ENCODE results near the gene TMEM119.
"Not testable (repeated sequence)": the region's sequence is repeated elsewhere in the genome, so short reads cannot be mapped to it uniquely, and the experiment has no call there.

TMEM119 gene

DNA sequence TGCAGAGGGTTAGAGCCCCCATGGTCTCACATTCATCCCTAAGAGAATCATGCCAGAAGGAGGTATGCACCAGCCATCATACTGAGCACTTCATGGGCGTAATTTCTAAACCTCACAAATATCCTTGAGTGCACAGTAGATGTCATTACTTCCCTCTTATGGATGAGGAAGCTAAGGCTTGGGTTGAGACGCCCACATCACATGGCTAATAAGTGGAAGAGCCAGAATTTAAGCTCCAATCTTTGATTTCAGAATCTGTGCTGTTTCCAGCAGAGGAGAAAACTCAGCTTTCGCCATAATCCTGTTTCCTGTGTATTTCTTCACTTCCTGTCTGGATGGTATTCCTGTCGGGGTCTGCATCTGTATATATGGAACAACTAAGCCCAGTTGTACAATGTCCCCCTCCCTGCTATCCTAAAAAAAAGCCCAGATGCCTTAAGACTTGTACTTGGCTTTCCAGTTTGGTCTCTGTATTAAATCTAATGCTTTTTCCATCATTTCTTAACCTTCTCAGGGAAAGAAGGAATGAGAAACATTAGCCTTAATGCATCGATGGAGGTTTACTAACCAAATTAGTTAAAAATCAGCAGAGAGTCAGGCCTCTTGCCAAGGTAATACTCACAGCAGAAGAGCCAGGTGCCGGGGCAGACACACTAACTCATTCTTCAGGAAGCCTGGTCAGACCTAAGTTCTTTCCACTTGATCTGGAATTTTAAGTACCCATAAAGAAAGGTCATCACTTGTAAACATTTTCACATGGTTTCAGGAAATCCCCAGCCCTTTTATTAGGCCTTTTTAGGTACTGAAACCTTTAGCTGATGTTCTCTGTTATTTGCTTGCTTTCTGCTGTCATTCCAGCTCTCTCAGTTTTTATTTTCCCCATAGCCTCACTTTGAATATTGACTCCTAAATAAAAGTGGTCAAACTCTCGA, 30.2 kb downstream of the TMEM119 start:
- DNase-seq (ENCODE audit: low read depth in 2 of 2, low spot score in 1 of 2), result no peak

DNA sequence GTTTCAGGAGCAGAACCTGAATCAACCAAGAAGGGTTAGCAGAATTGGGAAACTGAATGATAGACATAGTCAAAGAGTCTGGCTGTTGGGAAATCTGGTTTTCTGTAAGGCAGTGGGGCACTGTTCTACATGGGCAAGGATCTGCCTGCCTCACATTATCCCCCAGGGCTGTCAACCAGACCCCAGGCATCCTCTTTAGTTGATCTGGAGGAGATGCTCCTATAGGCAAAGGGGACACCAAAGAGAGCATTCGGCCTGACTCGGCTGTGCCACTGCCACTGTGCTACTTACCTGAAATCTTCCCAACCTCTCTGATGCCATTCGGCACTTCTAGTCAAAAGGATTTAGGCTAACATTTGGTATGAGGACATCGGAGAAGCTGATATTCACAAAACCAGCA, 31.4 kb downstream of the TMEM119 start:
- DNase-seq (ENCODE audit: low read depth in 2 of 2, low spot score in 1 of 2), result no peak

DNA sequence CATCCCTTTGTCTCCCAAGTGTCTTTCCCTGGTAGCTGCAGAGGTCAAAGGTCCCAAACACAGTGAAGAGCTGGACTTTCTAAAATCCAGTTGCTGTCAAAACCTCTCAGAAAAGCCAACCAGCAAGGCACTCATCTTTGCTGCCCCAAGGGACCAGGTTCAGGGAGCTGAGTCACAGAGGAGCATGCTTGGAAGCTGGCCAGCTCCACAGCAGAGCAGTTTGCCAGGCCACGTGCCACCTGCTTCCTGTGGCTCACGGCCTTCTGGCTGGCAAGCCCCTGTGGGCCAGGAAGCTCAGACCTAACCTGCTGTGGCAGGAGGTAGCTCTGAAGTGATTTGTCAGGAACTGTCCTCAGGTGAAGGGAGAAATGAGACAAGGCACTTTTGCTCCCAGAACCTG, 31.9 kb downstream of the TMEM119 start:
- peak in 1 of 2 donors; percentile 49 for DNase-seq (ENCODE audit: low read depth in 2 of 2, low spot score in 1 of 2)

DNA sequence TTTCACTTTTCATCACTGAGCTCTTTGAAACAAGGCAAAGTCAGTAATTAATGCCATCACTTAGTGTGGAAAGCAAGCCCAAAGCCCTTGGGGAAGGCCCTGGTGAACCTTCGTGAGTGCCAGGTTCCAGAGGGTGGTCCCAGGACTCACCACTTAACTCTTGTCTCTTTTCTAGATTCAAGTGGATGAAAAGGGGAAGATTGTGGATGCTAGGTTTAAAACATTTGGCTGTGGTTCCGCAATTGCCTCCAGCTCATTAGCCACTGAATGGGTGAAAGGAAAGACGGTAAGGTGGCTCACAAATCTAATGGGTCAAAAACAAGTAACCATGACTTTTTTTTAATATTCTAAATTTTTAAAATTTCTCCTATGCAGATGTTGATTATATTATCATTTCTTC, 32.7 kb downstream of the TMEM119 start:
- no peak for DNase-seq (ENCODE audit: low read depth in 2 of 2, low spot score in 1 of 2)

DNA sequence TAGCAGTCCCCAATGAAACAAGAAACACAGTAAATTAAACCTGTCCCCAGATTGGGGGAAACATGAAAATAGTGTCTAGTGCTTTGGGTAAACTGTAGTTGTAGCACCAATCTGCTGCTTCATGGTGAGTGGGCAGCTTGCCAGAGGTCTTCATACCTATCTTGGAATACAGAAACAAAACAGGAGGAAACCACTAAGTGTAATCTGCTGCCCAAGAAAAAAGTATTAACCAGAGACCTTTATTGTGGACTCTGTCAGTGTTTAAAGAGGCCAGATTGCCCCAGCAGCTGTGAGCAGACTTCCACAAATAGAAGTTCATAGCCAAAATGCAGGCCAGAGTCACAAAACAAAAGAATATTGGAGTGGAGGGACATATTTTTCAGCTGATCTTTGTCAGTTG, 33.2 kb downstream of the TMEM119 start:
- DNase-seq (ENCODE audit: low read depth in 2 of 2, low spot score in 1 of 2), result no peak

DNA sequence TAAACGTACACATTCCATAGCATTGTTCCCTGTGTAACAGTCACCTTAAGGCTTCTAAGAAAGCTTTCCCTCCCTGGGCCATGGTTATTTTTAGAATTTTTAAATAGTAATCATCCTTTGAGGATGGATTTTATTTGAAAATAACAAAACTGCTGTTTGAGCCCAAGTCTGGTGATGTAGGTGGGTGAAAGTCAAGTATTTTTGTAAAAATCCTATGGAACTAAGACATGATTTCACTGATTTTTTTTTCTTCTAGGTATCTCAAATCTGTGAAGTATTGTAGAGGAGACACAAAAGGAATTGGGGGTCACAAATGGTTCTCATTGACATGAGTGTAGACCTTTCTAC, 34.1 kb downstream of the TMEM119 start:
- no peak for DNase-seq (ENCODE audit: low read depth in 2 of 2, low spot score in 1 of 2)

DNA sequence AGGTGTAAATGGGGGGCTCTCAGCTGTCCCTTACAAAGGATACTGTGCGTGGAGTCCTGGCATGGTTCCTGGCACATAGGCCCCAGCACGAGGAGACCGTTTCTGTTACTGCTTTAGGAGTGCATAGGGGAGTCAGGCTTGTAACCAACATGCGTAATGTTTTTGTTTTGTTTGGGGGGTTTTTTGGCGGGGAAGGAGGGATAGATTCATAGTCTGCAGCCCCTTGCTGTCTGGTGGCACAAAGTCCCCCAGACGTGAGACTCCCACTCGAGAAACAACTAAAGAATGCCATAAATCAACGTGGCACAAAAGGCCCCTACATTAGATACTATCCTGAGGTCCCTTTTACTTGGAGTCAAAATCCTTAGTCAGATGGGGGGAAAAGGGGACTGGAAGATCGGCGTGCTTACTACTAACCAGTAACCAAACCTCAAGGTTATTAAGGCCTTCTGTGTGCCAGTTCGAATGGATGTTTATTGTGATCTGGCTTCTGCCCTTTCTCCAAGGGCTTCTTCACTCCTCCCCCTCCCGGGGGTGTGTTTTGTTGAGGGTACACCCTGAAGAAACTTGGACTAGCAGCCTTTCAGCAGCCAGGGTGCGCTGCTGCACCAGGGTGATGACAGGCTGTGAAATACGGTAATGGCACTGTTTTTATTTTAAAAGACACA, 34.6 kb downstream of the TMEM119 start:
- DNase-seq (ENCODE audit: low read depth in 2 of 2, low spot score in 1 of 2), result peak; percentile 46 to 74

DNA sequence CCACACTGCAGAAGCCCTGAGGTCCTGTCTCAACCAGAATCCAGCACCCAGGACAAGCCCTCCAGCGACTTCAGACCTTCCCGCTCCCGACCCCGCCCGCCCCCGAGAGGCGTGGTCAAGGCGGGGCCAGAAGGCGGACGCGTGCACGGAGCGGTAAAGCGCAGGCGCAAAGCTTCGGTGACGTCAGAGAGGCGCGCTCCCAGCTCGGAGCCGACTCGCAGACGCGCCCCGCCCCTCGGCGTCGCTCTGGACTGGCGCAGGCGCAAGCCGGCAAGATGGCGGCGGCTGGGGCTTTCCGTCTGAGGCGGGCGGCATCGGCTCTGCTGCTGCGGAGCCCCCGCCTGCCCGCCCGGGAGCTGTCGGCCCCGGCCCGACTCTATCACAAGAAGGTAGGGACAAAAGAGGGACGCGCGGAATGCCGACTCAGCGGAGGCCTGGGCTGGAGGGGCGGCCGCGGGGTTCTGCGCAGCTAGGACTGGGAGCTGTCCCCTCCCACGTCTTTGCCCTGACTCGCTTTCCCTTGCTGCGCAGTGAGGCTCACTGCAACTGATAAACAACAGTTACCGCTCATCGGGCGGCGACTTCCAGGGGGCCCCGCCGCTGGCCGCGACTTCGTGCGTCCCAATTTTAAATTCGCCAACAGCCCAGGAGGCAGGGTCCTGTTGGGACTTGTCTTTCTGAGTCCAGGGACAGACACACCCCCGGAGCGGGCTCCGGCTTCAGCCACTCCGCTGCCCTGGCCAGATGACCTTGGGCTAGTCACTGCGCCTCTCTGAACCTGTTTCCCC, 35.3 kb downstream of the TMEM119 start, which contains the start of gene ISCU:
Gene ISCU, plus strand, starts transcription at position 249 of the 788 bp plus-strand sequence. Its CDS starts 27 bp downstream, at position 276.
- peak; percentile 98 to 99 for DNase-seq (ENCODE audit: low read depth in 2 of 2, low spot score in 1 of 2)

DNA sequence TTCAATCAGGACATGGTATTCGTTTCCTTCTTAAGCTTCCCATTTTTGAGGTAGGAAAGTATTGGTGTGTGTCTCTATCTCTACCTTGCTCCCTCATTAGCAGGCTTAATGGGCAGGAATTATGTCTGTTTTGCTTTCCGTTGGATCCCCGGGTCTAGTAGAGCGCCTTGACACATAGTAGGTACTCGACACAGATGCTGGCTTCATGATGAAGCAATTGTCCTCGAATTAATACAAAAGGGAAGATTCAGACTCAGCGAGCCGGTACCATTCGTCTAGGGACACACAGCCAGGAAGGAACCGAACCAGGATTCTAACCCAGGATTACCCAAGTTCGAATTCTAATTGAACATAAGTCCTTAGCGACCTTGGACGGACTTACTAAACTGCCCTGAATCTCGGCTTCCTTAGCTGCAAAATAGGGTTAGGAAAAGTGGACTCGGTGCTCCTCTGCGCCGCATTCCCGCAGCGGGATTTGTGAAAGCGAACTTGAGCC, 36.0 kb downstream of the TMEM119 start:
- no peak for DNase-seq (ENCODE audit: low read depth in 2 of 2, low spot score in 1 of 2)

DNA sequence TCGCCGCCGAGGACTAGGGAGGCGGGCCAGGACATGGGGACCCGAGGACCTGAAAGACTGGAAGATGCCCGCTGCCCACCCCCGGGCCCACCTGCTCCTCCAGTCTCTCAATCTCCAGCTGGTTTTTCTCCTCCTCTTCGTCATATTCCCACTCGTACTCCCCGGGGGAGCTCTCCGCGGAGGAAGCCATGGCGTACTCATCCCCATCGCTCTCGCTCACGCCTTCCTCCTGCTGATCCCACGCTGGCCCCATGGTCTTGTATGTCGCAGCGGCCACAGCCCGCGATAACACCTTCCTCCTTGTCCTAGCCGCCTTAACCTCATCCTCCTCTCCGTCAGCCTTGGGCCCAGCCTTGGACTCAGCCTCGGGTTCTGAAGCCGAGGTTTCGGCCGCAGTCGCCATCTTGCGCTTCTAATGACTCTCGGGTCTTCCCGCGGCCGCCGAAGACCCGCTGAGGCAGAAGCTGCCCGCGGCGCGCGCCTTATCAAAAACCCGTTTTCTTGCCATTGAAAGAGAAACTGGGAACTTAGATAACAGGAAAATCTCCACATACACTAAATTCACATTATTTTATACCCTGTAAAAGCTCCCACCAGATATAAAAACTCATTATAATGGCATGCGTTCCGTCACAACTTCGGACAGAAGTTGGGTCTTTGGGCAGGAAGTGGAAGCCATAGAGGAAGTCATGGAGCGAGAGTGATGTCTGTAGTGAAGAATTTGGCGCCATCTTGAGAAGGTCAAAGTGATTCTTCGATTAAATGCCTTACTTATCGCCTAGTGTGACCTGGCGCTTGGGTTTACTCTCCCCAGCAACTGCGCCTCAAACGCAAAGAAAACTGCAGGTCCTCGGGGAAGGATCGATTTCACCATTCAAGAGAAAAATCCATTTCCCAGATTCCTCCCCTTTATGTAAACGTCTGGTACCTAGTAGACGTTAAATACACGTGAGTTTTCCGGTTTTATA, 36.8 kb downstream of the TMEM119 start, which contains the start of gene SART3:
Gene SART3, minus strand, starts transcription at position 422 of the 968 bp plus-strand sequence. Its CDS starts 19 bp downstream, at position 403.
- DNase-seq (ENCODE audit: low read depth in 2 of 2, low spot score in 1 of 2), result peak; percentile 47 to 59

DNA sequence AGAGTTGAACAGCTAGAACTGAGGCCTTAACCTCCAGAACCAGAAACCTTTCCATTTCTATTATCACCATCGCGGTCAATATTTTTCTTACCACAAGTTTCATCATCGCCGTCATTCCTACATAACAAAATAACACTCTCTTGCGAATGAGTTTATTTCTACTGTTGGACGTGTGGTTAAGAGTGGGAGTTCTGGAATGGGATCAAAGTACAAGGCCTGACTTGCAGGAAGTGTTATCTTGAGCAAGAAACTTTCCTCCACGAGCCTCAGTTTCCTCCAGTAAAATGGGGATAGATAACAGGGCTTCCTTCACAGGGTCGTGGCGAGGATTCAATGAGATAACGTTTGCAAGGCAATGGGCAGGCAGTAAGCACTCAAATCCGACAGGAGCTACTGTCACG, 37.6 kb downstream of the TMEM119 start:
- no peak for DNase-seq (ENCODE audit: low read depth in 2 of 2, low spot score in 1 of 2)

DNA sequence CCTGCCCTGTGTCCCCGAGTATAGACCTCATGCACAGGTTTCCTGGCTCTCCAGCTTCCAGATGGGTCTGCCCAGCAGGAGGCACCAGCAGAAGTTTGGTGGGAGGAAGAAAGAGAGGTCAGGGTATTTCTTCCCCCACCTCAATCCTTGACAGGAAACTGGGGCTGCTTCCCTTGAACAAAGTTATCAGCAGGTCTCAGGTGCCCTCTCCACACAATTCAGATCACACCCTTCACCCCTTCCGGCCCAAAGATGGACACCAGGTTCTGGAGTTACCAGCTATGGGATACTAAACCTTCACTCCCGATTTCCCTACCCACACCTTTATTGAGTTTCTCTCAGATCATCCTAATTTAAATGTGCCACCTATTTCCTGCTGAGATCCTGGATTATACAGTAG, 38.1 kb downstream of the TMEM119 start:
- no peak for DNase-seq (ENCODE audit: low read depth in 2 of 2, low spot score in 1 of 2)

DNA sequence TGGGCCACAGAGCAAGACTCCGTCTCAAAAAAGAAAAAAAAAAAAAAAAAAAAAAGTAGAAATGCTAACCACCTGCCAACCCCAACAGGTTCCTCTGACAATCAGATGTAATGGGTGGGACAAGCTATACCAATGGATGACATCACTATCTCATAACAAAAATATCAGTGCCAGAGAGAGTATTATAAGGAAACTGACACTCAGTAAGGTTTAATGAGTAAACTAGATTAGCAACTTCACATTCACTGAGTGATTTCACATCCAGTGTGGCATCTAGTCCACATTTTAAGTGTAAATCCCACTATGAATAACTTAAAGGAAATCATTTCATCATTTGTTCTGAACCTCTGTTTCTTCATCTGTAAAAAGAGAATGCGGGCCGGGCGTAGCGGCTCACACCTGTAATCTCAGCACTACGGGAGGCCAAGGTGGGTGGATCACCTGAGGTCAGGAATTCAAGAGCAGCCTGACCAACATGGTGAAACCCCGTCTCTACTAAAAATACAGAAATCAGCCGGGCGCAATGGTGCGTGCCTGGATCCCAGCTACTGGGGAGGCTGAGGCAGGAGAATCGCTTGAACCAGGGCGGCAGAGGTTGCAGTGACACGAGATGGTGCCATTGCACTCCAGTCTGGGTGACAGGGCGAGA, 38.8 kb downstream of the TMEM119 start:
- no peak for DNase-seq (ENCODE audit: low read depth in 2 of 2, low spot score in 1 of 2)

DNA sequence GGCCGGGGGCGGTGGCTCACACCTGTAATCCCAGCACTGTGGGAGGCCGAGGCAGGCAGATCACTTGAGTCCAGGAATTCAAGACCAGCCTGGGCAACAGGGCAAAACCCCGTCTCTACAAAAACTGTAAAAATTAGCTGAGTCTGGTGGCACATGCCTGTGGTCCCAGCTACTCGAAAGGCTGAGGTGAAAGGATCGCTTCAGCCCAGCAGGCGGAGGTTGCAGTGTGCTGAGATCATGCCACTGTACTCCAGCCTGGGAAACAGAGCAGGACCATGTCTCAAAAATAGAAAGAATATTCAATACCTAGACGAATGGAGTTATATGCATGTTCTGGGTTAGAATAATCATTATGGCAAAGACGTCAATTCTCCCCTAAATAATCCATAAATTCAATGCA, 42.5 kb downstream of the TMEM119 start:
- not testable (repeated sequence) for DNase-seq (ENCODE audit: low read depth in 2 of 2, low spot score in 1 of 2)

DNA sequence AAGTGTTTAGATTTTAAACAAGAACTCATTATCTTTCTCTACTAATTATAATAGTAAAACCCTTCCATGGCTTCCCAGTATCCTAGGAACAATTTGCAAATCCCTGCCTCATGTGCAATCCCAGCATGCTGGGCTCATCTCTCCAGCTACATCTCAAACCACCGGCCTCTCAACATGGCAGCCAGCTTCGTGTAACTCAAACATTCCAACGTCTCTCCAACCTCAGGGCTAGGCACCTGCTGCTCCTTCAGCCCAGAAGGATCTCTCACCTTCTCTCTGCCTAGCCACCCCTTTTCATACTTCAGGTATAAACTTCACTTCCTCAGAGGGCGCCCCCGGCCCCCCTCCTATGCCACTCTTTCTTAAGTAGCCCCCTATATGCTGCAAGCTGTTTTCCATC, 44.1 kb downstream of the TMEM119 start:
- no peak for DNase-seq (ENCODE audit: low read depth in 2 of 2, low spot score in 1 of 2)

DNA sequence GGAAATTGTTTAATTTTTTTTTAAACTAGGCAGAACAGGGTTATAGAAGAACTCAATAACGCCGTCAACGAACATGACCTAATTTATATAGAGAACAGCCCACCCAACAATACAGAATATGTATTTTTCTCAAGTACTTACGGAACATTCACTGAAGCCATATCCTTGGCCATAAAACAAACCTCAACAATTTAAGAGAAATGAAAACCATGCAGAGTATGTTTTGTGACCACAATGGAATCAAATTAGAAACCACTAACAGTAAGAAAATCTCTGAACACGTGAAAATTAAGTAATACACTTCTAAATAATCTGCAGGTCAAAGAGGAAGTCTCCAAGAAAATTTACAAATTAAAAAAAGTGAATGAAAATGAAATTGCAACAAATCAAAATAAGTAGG, 46.3 kb downstream of the TMEM119 start:
- no peak for DNase-seq (ENCODE audit: low read depth in 2 of 2, low spot score in 1 of 2)

DNA sequence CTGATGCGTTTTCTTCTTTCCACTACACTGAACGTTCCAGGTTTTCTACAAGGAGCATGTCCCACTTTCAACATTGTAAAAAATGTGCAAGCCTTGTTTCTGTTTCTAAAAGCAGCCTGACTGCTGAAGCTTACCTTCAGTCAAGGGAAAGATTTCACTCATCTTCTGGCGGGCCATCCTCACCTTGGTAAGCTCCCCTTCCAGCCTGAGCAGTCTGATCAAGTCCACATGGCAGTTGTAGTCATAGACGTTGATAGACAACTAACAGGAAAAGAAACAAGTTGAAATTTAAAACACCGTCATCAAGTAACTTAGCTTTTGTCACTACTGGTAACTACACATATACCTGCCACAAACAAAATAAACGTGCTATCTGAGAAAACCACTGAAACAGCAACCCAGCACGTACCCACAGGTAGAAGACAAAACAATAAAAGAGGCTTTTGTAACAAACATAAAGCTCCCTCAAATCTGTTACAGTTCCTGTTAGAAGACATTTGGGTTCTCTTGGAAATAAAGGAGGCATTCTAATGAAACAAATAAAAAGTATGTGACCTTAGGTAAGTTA, 48.8 kb downstream of the TMEM119 start:
- no peak for DNase-seq (ENCODE audit: low read depth in 2 of 2, low spot score in 1 of 2)

DNA sequence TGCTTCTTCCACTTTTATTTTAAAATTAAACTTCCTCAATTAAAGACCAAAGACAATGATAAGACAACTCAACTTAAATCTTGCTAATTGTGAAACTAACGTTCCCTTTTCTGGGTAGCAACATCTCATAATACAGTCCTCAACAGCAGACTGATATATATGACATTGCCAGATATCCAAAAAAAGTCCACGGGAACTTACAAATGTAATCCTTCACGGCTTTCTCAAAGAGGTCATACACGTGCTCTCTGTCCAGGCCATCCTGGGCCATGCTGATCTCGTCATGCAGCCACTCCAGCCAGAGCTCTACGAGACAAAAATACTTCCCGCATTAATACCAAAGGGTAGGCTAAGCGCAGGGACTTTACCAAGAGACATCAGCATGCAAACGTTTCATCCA, 50.2 kb downstream of the TMEM119 start:
- no peak for DNase-seq (ENCODE audit: low read depth in 2 of 2, low spot score in 1 of 2)

DNA sequence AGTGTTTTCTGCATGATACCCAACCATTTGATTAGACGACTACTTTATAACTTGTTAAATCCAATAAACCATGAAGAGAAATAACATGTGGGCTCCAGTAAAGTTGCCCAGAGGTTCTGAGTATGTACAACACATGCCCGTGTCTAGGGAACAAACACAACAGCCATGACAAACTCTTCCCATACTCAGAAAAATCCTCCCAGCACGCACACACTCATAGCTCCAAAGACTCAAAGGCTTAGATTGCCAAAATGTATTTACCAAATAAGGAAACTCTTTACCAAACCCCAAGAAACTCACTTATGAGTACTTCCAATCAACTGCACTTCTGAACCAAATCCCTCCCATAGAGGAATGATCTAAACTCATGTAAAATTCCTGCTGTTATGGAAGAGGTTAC, 54.2 kb downstream of the TMEM119 start:
- DNase-seq (ENCODE audit: low read depth in 2 of 2, low spot score in 1 of 2), result no peak

All from stimulated activated CD8-positive, alpha-beta memory T cell treated with anti-CD3 and anti-CD28 coated beads, Interleukin-4, amount 100 ng/mL, for 1 hour (primary cell).